Common myeloid progenitor, CD34-positive (primary cell): ENCODE measurements around the gene ITPR2.

Experiments used
- CTCF ChIA-PET: fragments of 350-600 bp; sonication (Branson Sonifier 250); formaldehyde crosslinking; loops from one replicate; lab custom pipeline; 2021; ENCODE audit warnings: antibody characterized with exemption; lab: Charles Lee
- POLR2A ChIA-PET: fragments of 350-600 bp; sonication (Branson Sonifier 250); formaldehyde crosslinking; loops from one replicate; lab custom pipeline; 2021; ENCODE audit warnings: antibody characterized with exemption; lab: Charles Lee
- DNase-seq, 3 donors: peaks; one replicate each; pipeline versions ENCODE4 v3.0.0 to v3.0.0-alpha.2; 2013
- H3K27ac ChIP-seq, 2 experiments: 1 replicate in 1 of 2; 2 replicates in 1 of 2; pipeline ENCODE4 v1.7.0; 2013; ENCODE audit warnings: inconsistent platforms in 2 of 2, low read length in 2 of 2, mild to moderate bottlenecking in 2 of 2, low read depth in 1 of 2, moderate library complexity in 1 of 2; ENCODE audit not compliant: severe bottlenecking in 2 of 2, insufficient read depth in 1 of 2, poor library complexity in 1 of 2
- H3K27me3 ChIP-seq, 5 experiments: replicated peaks in 2 of 5; 1 replicate in 3 of 5; 2 replicates in 2 of 5; pipeline versions ENCODE4 v1.6.1 to v1.7.0; 2013; ENCODE audit warnings: low read length in 4 of 5, mild to moderate bottlenecking in 2 of 5, moderate library complexity in 2 of 5, inconsistent platforms in 1 of 5; ENCODE audit not compliant: insufficient read depth in 5 of 5, control insufficient read depth in 4 of 5
- H3K36me3 ChIP-seq, 4 experiments: 1 replicate in 2 of 4; 2 replicates in 2 of 4; pipeline versions ENCODE4 v1.6.1 to v1.7.0; 2013; ENCODE audit warnings: low read length in 3 of 4, control low read depth in 1 of 4, mild to moderate bottlenecking in 1 of 4; ENCODE audit not compliant: control insufficient read depth in 4 of 4, insufficient read depth in 4 of 4
- H3K4me1 ChIP-seq, 4 experiments: 1 replicate in 3 of 4; 2 replicates in 1 of 4; pipeline versions ENCODE4 v1.6.1 to v1.7.1; 2013; ENCODE audit warnings: low read length in 3 of 4, mild to moderate bottlenecking in 3 of 4, control low read depth in 1 of 4, inconsistent platforms in 1 of 4, moderate library complexity in 1 of 4; ENCODE audit not compliant: control insufficient read depth in 4 of 4, insufficient read depth in 4 of 4; ENCODE audit errors: control extremely low read depth in 1 of 4
- H3K4me3 ChIP-seq, 7 experiments: 1 replicate in 4 of 7; 2 replicates in 3 of 7; pipeline versions ENCODE4 v1.5.1 to v1.7.0; 2013; ENCODE audit warnings: mild to moderate bottlenecking in 7 of 7, low read length in 6 of 7, moderate library complexity in 6 of 7, inconsistent platforms in 2 of 7, low read depth in 2 of 7, control low read depth in 1 of 7; ENCODE audit not compliant: insufficient read depth in 4 of 7, control insufficient read depth in 1 of 7; ENCODE audit errors: extremely low read depth in 1 of 7
- H3K9me3 ChIP-seq, 5 experiments: 1 replicate in 4 of 5; 2 replicates in 1 of 5; pipeline versions ENCODE4 v1.6.1 to v1.7.1; 2013; ENCODE audit warnings: low read length in 4 of 5, mild to moderate bottlenecking in 2 of 5, inconsistent platforms in 1 of 5, low read depth in 1 of 5, moderate library complexity in 1 of 5; ENCODE audit not compliant: control insufficient read depth in 4 of 5, insufficient read depth in 2 of 5; ENCODE audit errors: control extremely low read depth in 1 of 5
- WGBS: methylation state at CpG from one replicate; pipeline ENCODE4 v1.1.5; 2013; ENCODE audit not compliant: insufficient coverage; 5-methylcytosine and 5-hydroxymethylcytosine counted together

ITPR2 gene

DNA sequence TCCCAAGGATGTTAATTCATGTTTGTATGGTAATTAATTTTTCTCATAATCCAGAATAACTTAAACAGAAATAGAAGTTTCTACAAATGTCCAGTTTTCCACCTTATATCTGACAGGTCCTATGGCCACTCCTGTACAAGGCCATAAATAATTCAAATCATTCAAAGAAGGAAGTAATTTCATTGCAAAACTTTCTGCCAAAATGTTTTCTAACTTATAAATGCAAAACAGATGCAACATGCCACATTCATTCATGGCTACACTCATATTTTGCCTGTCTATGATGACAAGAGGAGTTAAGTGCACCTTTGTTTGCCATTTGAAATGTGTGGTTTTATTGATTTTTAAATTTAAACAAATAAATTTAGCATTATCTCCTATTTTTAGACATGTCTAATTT is 34.4 kb downstream of the ITPR2 start:
- H3K4me3 ChIP-seq = no peak overlapping the region
- DNase-seq = peak in 2 of 3 donors; percentile 15 to 23
- CTCF ChIA-PET = interaction anchor here (1.1 kb wide), 1 partner anchor 34 kb away, joined by 4 read pairs; the partner anchor contains the start of gene ITPR2
- H3K4me1 ChIP-seq = peaks cover 0 to 22% (median 10%) of the 10 kb centered on the region in 4 experiments
- H3K9me3 ChIP-seq = peaks cover 0 to 1% (median 0%) of the 10 kb centered on the region in 5 experiments
- H3K27me3 ChIP-seq = no peaks in the 10 kb centered on the region
- POLR2A ChIA-PET = no interaction called here
- no peak overlapping the region for H3K27ac ChIP-seq
- peaks cover 2 to 11% (median 4%) of the 10 kb centered on the region in 4 experiments for H3K36me3 ChIP-seq

- DNase-seq = peak in 2 of 3 donors; percentile 68 to 75
- 22% methylated on average over 2 of the region's 6 CpGs for WGBS
- Histone ChIP-seq H3K36me3 (peaks cover 2 to 11% (median 4%) of the 10 kb centered on the region in 4 experiments), H3K4me1 (peaks cover 0 to 18% (median 10%) of the 10 kb centered on the region in 4 experiments), H3K27me3 (no peaks in the 10 kb centered on the region), H3K27ac (peak overlapping the region in 1 of 2 experiments; percentile 47), H3K9me3 (peaks cover 0 to 1% (median 0%) of the 10 kb centered on the region in 5 experiments), H3K4me3 (peak overlapping the region in 4 of 7 experiments; percentile 29 to 48 (median 38))
- POLR2A ChIA-PET = no interaction called here
- CTCF ChIA-PET = interaction anchor here (1.1 kb wide), 1 partner anchor 35 kb away, joined by 4 read pairs; the partner anchor contains the start of gene ITPR2
Measured at GRCh38 chr12:26798023-26798422, 35.0 kb downstream of the ITPR2 start.

DNA sequence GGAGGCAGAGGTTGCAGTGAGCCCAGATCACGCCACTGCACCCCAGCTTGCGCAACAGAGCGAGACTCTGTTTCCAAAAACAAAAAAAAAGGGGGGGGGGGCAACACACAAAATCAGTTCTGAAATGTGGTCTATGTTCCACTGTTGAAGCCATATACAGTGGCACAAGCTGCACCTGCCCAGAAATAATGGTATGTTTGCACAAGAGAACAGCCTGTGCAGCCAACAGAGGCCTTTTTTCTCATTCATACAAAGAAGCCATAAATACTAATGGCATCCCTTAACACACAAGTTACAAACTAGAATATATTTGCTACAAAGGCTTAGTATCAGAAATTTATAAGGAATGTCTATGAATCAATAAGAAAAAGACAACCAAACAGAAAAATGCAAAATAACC is 37.1 kb downstream of the ITPR2 start:
- WGBS = no CpG with 5 or more reads among the region's 3 CpGs
- Histone ChIP-seq H3K27ac (no peak overlapping the region), H3K9me3 (no peaks in the 10 kb centered on the region), H3K27me3 (no peaks in the 10 kb centered on the region), H3K4me3 (no peak overlapping the region), H3K36me3 (peaks cover 0 to 3% (median 1%) of the 10 kb centered on the region in 4 experiments), H3K4me1 (peaks cover 11 to 31% (median 17%) of the 10 kb centered on the region in 4 experiments)
- no peak for DNase-seq
- CTCF ChIA-PET = interaction anchor here (0.7 kb wide), 1 partner anchor 35 kb away, joined by 3 read pairs; no protein-coding TSS in a partner anchor
- POLR2A ChIA-PET = no interaction called here

DNA sequence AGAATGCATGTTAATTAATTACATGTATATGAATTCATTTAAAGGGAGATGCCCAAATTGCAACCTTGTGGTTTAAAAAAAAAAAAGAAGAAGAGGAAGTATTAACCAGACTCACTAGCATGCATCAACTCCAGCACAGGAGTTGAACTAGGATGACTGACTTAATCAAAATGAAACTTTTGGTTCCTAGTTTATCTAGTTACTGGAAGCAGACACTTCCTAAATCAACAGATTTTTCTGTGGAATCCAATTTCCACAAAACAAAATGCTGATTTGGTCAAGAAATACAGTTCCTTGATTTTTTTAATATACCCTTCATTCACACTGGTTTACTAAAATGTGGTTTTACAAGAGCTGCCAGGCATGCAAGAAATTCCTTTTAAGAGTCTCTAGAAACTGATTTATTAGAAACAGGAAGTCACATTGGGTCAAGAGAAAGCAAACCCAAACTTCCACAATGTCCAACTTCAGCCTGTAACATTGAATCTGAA is 41.6 kb downstream of the ITPR2 start:
- no peak overlapping the region for H3K4me3 ChIP-seq
- peak; percentile 47 to 84 (median 77) for DNase-seq
- CTCF ChIA-PET = interaction anchor here (1.4 to 2.0 kb wide), 2 partner anchors 16 to 17 kb away, joined by 4 to 6 read pairs; no protein-coding TSS in a partner anchor
- no peak overlapping the region for H3K27ac ChIP-seq
- H3K27me3 ChIP-seq = no peaks in the 10 kb centered on the region
- POLR2A ChIA-PET = no interaction called here
- peaks cover 2 to 15% (median 10%) of the 10 kb centered on the region in 4 experiments for H3K36me3 ChIP-seq
- H3K4me1 ChIP-seq = peaks cover 4 to 23% (median 18%) of the 10 kb centered on the region in 4 experiments
- no peaks in the 10 kb centered on the region for H3K9me3 ChIP-seq

DNA sequence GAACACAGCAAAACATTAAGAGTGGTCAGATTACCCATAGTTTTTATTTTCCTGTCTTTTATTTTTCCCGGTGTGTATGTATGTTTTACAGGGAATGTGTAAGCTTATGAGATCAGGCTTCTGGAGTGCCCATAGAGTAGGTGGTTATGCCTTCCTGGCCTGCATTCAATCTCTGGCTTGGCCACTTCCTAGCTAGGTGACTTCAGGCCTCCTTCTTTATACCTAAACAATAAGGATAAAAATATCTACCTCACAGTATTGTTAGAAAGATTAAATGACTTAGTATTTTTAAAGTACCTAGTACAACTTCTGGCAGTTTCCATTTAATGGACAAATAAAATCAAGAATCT is 42.4 kb downstream of the ITPR2 start:
- no peak overlapping the region for H3K27ac ChIP-seq
- peaks cover 2 to 15% (median 10%) of the 10 kb centered on the region in 4 experiments for H3K36me3 ChIP-seq
- H3K27me3 ChIP-seq = no peaks in the 10 kb centered on the region
- no peaks in the 10 kb centered on the region for H3K9me3 ChIP-seq
- H3K4me3 ChIP-seq = no peak overlapping the region
- CTCF ChIA-PET = interaction anchor here (1.4 kb wide), 2 partner anchors 15 to 95 kb away, joined by 4 read pairs; no protein-coding TSS in a partner anchor
- no peak for DNase-seq
- POLR2A ChIA-PET = no interaction called here
- no CpG with 5 or more reads among the region's 1 CpG for WGBS
- peaks cover 4 to 23% (median 18%) of the 10 kb centered on the region in 4 experiments for H3K4me1 ChIP-seq

DNA sequence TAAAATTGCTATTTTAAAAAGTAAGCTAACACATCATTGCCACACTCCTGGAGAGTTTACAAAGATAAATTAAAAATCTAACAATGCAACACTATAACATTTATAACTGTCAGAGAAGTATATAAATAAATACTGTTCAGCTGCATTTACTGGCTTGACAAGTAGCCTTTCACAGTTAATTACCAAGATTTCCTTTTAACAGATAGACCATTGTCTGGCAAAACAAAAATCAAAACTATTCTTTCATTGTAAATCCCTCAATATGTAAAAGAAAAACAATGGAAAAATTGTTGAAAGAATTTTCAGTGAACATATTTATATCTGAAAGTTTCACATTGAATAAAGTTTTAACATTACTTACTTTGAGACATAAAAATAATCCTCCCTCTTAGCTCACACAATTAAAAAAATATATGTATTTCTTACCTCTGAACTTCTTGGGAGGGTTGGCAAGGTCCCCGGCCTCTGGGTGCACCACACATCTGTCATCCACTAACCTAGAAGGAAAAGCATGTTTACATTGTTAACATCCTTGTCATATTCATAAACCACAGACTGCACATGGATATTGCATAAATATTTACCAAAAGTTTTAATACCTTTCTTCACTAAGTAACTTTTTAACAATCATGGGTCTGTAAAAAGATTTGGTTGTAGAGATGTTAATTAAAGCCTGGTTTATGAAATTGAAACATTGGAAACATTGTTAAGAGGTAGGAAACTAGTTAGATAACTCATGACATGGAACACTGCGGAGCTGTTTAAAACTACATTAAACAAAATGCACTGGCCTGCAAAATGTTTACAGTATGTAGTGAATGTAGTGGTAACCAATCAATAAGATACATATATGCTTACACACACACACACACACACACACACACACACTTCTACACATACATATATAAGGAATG is 43.0 kb downstream of the ITPR2 start:
- H3K4me1 ChIP-seq = peaks cover 4 to 23% (median 18%) of the 10 kb centered on the region in 4 experiments
- WGBS = 57% methylated on average over 1 of the region's 2 CpGs
- ChIA-PET POLR2A (interaction anchor here (0.5 kb wide), 1 partner anchor 27 kb away, joined by 3 read pairs; no protein-coding TSS in a partner anchor), CTCF (interaction anchor here (1.0 to 1.4 kb wide), 5 partner anchors 12 to 667 kb away, joined by 3 to 4 read pairs (median 4); partner anchors contain the start of gene ITPR2)
- no peak overlapping the region for H3K27ac ChIP-seq
- H3K9me3 ChIP-seq = no peaks in the 10 kb centered on the region
- no peaks in the 10 kb centered on the region for H3K27me3 ChIP-seq
- DNase-seq = no peak
- H3K36me3 ChIP-seq = peaks cover 2 to 15% (median 10%) of the 10 kb centered on the region in 4 experiments
- no peak overlapping the region for H3K4me3 ChIP-seq
